Duodenal mucosa (tissue), 2 donors: ENCODE data around the gene TNFRSF12A.

ENCODE experiments used
- H3K27ac ChIP-seq: one replicate; pipeline ENCODE4 v1.7.0; 2013; ENCODE audit warnings: low read depth, low read length
- H3K27me3 ChIP-seq, 2 donors: one replicate each; pipeline ENCODE4 v1.7.0; 2013; ENCODE audit warnings: low read length in 2 of 2, control low read depth in 1 of 2; ENCODE audit not compliant: insufficient read depth in 2 of 2, control insufficient read depth in 1 of 2
- H3K36me3 ChIP-seq, 2 donors: one replicate each; pipeline ENCODE4 v1.7.0; 2013; ENCODE audit warnings: low read length in 2 of 2, control low read depth in 1 of 2; ENCODE audit not compliant: insufficient read depth in 2 of 2, control insufficient read depth in 1 of 2
- H3K4me1 ChIP-seq, 2 donors: one replicate each; pipeline ENCODE4 v1.7.0; 2013; ENCODE audit warnings: low read length in 2 of 2, control low read depth in 1 of 2; ENCODE audit not compliant: insufficient read depth in 2 of 2, control insufficient read depth in 1 of 2
- H3K4me3 ChIP-seq, 2 donors: one replicate each; pipeline ENCODE4 v1.7.0; 2013; ENCODE audit warnings: low read length in 2 of 2, low read depth in 1 of 2
- H3K9ac ChIP-seq, 2 donors: one replicate each; pipeline ENCODE4 v1.7.0; 2013; ENCODE audit warnings: low read length in 2 of 2, low read depth in 1 of 2
- H3K9me3 ChIP-seq, 2 donors: one replicate each; pipeline ENCODE4 v1.7.0; 2013; ENCODE audit warnings: low read length in 2 of 2, control low read depth in 1 of 2; ENCODE audit not compliant: control insufficient read depth in 1 of 2

TNFRSF12A gene

DNA sequence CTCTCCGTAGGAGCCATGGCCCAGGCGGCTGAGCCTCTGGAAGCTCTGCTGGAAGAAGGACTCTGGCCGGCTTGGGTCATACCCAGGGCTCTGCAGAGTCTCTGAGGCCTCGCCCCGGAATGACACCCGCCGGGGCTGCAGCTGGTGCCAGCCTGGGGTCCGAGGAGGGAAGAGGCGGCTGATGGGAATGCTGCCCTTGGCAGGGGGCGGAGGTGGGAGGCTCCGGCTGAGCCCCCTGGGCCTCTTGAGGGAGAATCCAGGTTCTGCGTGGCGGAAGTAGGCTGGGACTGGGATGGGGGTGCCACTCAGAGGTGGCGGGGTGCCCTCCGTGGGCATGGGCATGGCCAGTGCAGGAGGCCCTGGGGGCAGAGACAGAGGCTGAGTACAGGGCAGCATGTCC is 43.5 kb upstream of the TNFRSF12A start:
- no peaks in the 10 kb centered on the region for H3K27me3 ChIP-seq
- H3K36me3 ChIP-seq, result peaks cover 2 to 3% of the 10 kb centered on the region in 2 donors
- H3K4me3 ChIP-seq, result no peak overlapping the region
- H3K9ac ChIP-seq, result no peak overlapping the region
- no peaks in the 10 kb centered on the region for H3K9me3 ChIP-seq
- peaks cover 4 to 8% of the 10 kb centered on the region in 2 donors for H3K4me1 ChIP-seq
- no peak overlapping the region for H3K27ac ChIP-seq

DNA sequence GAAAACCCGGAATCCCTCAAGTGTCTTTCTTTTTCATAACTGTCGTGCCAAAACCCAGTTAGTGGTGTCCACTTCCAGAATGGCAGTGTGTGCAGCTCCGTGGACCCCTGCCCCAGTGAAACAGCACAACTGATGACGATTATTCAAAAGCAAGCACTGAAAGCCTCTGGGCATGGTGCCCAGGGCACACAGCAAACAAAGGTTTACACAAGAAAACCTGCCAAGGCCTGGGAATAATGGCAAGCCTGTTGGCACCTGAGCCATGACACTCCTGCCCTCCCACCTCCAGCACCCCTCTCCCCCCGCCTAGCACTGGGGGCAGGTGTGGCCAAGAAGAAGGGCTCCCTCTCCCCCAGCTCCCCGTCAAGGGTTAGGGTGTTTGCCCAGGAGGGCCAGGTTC is 42.7 kb upstream of the TNFRSF12A start:
- Histone ChIP-seq H3K27ac (no peak overlapping the region), H3K27me3 (no peaks in the 10 kb centered on the region), H3K4me3 (peak overlapping the region in 1 of 2 donors; percentile 10), H3K9me3 (no peaks in the 10 kb centered on the region), H3K36me3 (peaks cover 0 to 2% of the 10 kb centered on the region in 2 donors), H3K9ac (no peak overlapping the region), H3K4me1 (peaks cover 4 to 8% of the 10 kb centered on the region in 2 donors)

DNA sequence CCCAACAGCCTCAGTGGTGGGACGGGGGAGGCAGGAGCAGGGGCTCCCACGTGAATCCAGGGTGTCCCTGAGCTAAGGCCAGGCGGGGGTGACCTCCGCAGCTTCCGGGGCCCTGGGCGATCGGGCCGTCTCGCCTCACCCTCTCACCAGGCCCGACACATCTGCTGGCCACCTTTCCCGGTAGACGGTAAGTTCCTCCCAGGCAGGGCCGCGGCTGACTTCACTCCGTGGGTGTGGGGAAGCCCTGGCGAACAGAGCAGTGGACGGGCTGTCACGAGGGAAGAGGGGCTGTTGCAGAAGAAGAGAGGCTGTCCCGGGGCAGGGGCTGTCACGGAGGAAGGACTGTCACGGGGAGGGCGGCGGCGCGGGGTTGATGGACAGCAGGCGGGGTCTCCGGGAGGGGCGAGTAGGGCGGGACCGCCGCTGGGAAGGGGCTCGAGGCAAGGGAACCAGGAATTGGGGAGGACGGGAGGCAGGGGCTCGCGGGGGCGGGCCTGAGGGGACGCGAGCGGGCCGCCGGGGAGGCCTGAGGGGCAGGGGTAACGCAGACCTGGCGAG is 40.4 kb upstream of the TNFRSF12A start:
- Histone ChIP-seq H3K4me1 (peaks cover 4 to 12% of the 10 kb centered on the region in 2 donors), H3K4me3 (peak overlapping the region; percentile 83 to 93), H3K27ac (no peak overlapping the region), H3K36me3 (peaks cover 0 to 2% of the 10 kb centered on the region in 2 donors), H3K27me3 (no peaks in the 10 kb centered on the region), H3K9me3 (no peaks in the 10 kb centered on the region), H3K9ac (peak overlapping the region in 1 of 2 donors; percentile 19)

DNA sequence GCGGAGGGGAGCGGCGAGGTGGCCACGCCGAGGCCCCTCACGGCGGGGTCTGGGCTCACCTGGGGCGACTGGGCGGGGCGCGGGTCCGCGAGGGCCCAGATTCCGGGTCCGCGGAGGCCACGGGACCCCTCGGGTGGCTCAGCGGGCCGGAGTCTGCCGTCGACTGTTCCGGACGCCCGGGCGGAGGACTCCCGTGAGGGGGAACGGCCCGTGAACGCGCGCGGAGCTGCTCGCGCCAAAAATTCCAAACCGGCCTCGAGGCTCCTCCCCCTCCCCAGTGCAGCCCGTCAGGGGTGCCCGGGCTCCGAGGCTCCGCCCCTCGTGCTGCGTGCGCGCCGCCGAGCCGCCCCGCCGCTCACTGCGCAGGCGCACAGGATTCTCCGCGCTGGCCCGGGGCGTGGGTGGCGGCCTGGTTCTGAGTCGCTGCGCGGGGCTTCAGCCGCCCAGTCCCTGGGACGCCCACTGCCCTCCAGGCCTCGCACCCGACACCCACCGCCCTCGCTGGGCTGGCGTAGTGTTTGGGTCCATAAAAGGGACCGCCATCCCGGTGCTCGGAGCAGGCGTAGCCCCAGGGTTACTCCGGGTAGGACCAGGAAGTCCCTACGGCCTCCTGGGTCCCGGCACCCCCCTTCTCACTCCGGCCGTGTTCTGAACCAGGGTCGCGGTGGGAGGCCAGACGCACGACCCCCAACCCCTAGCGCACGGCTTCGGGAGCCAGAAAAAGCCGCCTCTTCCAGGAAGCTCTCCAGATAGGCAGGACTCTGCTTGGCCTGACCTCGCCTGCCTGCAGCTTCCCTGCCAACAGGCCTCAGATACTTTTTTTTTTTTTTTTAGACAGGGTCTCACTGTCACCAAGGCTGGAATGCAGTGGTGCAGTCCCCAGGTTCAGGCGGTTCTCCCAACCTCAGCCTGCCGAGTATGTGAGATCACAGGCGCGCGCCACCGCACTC is 39.7 kb upstream of the TNFRSF12A start, which contains the start of gene PKMYT1:
TSS of gene PKMYT1 (minus strand) at position 220 of the 950 bp plus-strand sequence. CDS start 789 bp downstream, outside the sequence.
- H3K27ac ChIP-seq, result peak within 1 kb of the TSS; percentile 78
- peaks cover 0 to 2% of the 10 kb centered on the region in 2 donors for H3K36me3 ChIP-seq

DNA sequence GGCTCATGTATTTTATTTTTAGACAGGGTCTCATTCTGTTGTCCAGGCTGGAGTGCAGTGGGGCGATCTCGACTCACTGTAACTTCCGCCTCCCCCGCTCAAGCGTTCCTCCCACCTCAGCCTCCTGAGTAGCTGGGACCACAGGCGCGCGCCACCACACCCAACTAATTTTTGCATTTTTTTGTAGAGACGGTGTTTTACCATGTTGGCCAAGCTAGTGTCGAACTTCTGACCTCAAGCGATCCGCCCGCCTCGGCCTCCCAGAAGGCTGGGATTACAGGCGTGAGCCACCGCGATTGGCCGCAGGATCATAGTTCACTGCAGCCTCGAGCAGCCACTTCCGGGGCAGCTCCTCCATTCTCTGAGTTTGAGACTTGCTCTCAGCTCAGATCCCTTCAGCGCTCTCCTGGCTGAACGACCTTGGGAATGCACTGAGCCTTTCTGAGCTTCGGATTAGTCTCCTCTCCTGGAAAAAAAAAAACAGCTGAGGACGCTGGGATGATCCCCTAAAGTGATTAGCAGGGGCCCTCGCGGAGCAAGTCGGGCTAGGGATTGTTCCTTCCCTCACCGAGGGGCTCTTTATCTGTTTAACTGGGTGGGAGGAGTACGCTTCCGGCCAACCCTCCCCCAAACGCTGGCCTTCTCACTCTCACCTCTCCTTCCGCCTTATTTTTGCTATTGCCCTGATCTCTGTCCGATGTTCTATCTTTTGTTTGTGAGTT is 38.8 kb upstream of the TNFRSF12A start:
- no peaks in the 10 kb centered on the region for H3K9me3 ChIP-seq
- peak overlapping the region; percentile 83 to 93 for H3K4me3 ChIP-seq
- H3K36me3 ChIP-seq, result no peaks in the 10 kb centered on the region
- H3K9ac ChIP-seq, result peak overlapping the region; percentile 93 to 97
- no peak overlapping the region for H3K27ac ChIP-seq
- no peaks in the 10 kb centered on the region for H3K27me3 ChIP-seq
- peaks cover 4 to 12% of the 10 kb centered on the region in 2 donors for H3K4me1 ChIP-seq

More for the DNA sequence above, 39.7 kb upstream of the TNFRSF12A start, which contains the start of gene PKMYT1:
- H3K9me3 ChIP-seq, result no peaks in the 10 kb centered on the region
- H3K9ac ChIP-seq, result peak within 1 kb of the TSS; percentile 93 to 97
- peak within 1 kb of the TSS; percentile 83 to 93 for H3K4me3 ChIP-seq
- peaks cover 4 to 12% of the 10 kb centered on the region in 2 donors for H3K4me1 ChIP-seq
- no peaks in the 10 kb centered on the region for H3K27me3 ChIP-seq

DNA sequence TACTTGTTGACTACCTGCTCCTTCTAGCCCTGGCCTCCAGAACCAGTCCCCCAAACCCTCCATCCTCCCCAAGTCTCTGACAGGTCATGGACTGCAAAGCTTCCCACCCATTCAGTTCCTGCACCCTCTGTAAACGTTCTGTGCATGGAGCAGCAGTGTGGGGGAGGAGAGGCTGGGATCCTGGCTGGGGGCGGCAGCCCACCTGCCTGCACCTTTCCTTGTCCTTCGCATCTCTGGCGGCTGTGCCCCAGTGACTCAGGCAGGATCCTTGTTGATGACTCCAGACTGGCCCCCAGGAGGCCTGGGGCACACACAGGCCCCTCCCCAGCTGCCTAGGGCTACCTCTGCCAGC is 38.3 kb upstream of the TNFRSF12A start:
- H3K27me3 ChIP-seq, result no peaks in the 10 kb centered on the region
- H3K4me1 ChIP-seq, result peaks cover 4 to 12% of the 10 kb centered on the region in 2 donors
- no peak overlapping the region for H3K9ac ChIP-seq

DNA sequence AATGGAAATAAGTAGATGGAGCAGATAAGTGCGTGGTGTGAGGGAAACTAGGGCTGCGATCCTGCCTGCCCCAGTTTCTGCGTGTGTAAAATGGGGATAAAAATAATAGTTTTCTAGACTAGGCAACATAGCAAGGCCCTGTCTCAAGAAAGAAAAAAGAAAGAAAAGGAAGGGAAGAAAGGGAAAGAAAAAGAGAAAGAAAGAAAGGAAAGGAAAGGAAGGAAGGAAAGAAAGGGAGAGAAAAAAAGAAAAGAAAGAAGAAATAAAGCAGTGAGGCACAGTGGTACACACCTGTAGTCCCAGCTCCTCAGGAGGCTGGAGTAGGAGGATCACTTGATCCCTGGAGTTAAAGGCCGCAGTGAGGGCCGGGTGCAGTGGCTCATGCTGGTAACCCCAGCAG is 37.8 kb upstream of the TNFRSF12A start:
- H3K9me3 ChIP-seq, result no peaks in the 10 kb centered on the region
- H3K27me3 ChIP-seq, result no peaks in the 10 kb centered on the region
- no peak overlapping the region for H3K4me3 ChIP-seq
- no peak overlapping the region for H3K27ac ChIP-seq
- H3K36me3 ChIP-seq, result no peaks in the 10 kb centered on the region
- no peak overlapping the region for H3K9ac ChIP-seq
- H3K4me1 ChIP-seq, result peaks cover 4 to 12% of the 10 kb centered on the region in 2 donors

More for the DNA sequence above, 38.3 kb upstream of the TNFRSF12A start:
- Histone ChIP-seq H3K36me3 (no peaks in the 10 kb centered on the region), H3K9me3 (no peaks in the 10 kb centered on the region), H3K27ac (no peak overlapping the region), H3K4me3 (no peak overlapping the region)

DNA sequence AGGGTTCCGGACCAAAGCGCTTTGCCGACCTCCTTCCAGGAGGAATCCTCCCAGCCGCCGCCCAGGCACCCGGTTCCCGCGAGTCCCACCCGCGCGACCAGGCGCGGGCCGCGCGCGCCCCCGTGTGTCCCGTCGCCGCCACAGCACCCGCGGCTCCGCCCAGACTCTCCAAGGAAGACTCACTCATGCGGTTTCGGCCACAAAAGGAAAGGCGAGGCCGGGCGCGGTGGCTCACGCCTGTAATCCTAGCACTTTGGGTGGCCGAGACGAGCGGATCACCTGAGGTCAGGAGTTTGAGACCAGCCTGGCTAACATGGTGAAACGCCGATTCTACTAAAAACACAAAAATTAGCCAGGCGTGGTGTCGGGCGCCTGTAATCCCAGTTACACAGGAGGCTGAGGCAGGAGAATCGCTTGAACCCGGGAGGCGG is 36.4 kb upstream of the TNFRSF12A start:
- Histone ChIP-seq H3K9me3 (no peaks in the 10 kb centered on the region), H3K36me3 (no peaks in the 10 kb centered on the region), H3K9ac (no peak overlapping the region), H3K27me3 (no peaks in the 10 kb centered on the region), H3K4me3 (no peak overlapping the region), H3K27ac (no peak overlapping the region), H3K4me1 (peaks cover 4 to 12% of the 10 kb centered on the region in 2 donors)

DNA sequence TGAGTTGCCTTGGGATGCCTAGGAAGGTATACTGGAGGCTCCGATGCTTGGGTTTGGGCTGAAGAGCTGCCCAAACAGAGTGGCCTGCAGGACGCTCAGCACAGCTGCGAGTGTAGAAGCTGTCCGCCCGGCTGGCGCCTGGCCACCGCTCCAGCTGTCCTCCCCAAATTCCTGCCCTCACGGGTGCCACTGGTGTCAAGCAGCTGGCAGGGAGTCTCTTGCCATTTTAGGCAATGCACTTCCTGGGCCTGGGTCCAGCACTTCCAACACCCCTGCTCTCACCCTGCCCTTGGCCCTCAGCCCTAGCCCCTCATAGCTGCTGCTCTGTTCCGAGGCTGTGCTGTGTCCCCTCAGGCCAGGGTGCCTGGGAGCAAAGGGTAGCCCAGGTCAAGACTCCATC is 34.7 kb upstream of the TNFRSF12A start:
- Histone ChIP-seq H3K36me3 (no peaks in the 10 kb centered on the region), H3K4me3 (no peak overlapping the region), H3K27me3 (no peaks in the 10 kb centered on the region), H3K9ac (no peak overlapping the region), H3K4me1 (peaks cover 4 to 12% of the 10 kb centered on the region in 2 donors), H3K9me3 (no peaks in the 10 kb centered on the region), H3K27ac (no peak overlapping the region)
